ENCODE data around the gene ZNG1B.
"Not testable (repeated sequence)": the region's sequence is repeated elsewhere in the genome, so short reads cannot be mapped to it uniquely, and the experiment has no call there.

ZNG1B gene

GRCh38 chr2:113503094-113504042 is 65.9 kb downstream of the ZNG1B start:
- DNase-seq (ENCODE audit: low read depth) = not testable (repeated sequence)

GRCh38 chr2:113504081-113504480 is 66.6 kb downstream of the ZNG1B start:
- not testable (repeated sequence) for DNase-seq (ENCODE audit: low read depth)

- DNase-seq (ENCODE audit: low read depth) = not testable (repeated sequence)
These were observed 70.1 kb downstream of the ZNG1B start for GRCh38 chr2:113507394-113508140.

- not testable (repeated sequence) for DNase-seq (ENCODE audit: low read depth)
These were observed 70.7 kb downstream of the ZNG1B start for GRCh38 chr2:113508187-113508586.

- DNase-seq (ENCODE audit: low read depth) = not testable (repeated sequence)
These were observed 73.4 kb downstream of the ZNG1B start for GRCh38 chr2:113510913-113511312.

GRCh38 chr2:113511859-113512258 is 74.4 kb downstream of the ZNG1B start:
- not testable (repeated sequence) for DNase-seq (ENCODE audit: low read depth)

- not testable (repeated sequence) for DNase-seq (ENCODE audit: low read depth)
These were observed 78.0 kb downstream of the ZNG1B start for GRCh38 chr2:113515457-113515856.

- DNase-seq (ENCODE audit: low read depth) = not testable (repeated sequence)
These were observed 78.5 kb downstream of the ZNG1B start for GRCh38 chr2:113515995-113516394.

GRCh38 chr2:113517025-113517424 is 79.5 kb downstream of the ZNG1B start:
- not testable (repeated sequence) for DNase-seq (ENCODE audit: low read depth)

- DNase-seq (ENCODE audit: low read depth) = not testable (repeated sequence)
These were observed 83.3 kb downstream of the ZNG1B start for GRCh38 chr2:113520837-113521236.

GRCh38 chr2:113521492-113521891 is 84.0 kb downstream of the ZNG1B start:
- DNase-seq (ENCODE audit: low read depth) = not testable (repeated sequence)

- not testable (repeated sequence) for DNase-seq (ENCODE audit: low read depth)
These were observed 87.5 kb downstream of the ZNG1B start for GRCh38 chr2:113524986-113525385.

- DNase-seq (ENCODE audit: low read depth) = not testable (repeated sequence)
These were observed 90.0 kb downstream of the ZNG1B start for GRCh38 chr2:113527350-113528045.

GRCh38 chr2:113528126-113528525 is 90.6 kb downstream of the ZNG1B start:
- DNase-seq (ENCODE audit: low read depth) = not testable (repeated sequence)

- not testable (repeated sequence) for DNase-seq (ENCODE audit: low read depth)
These were observed 91.4 kb downstream of the ZNG1B start for GRCh38 chr2:113528904-113529303.

GRCh38 chr2:113532991-113533390 is 95.5 kb downstream of the ZNG1B start:
- DNase-seq (ENCODE audit: low read depth) = not testable (repeated sequence)

- not testable (repeated sequence) for DNase-seq (ENCODE audit: low read depth)
These were observed 99.1 kb downstream of the ZNG1B start for GRCh38 chr2:113536573-113536972.

GRCh38 chr2:113540834-113541203 is 103.3 kb downstream of the ZNG1B start:
- not testable (repeated sequence) for DNase-seq (ENCODE audit: low read depth)

- peak; percentile 6 for DNase-seq (ENCODE audit: low read depth)
These were observed 103.9 kb downstream of the ZNG1B start for GRCh38 chr2:113541204-113541975.

GRCh38 chr2:113541976-113542485 is 104.5 kb downstream of the ZNG1B start:
- DNase-seq (ENCODE audit: low read depth) = not testable (repeated sequence)

GRCh38 chr2:113542529-113542928 is 105.0 kb downstream of the ZNG1B start:
- not testable (repeated sequence) for DNase-seq (ENCODE audit: low read depth)

All from activated T-cell treated with anti-CD3 and anti-CD28 coated beads for 48 hours (primary cell).